Spleen (tissue), 11 donors: Measurements from ENCODE around the gene SLC4A9. TPM values are rescaled to one million over a fixed set of nuclear protein-coding genes. Genes with fewer than 3 reads are reported as not detected.

Experiments
- DNase-seq: peaks from one replicate; pipeline ENCODE4 v3.0.0-alpha.2; 2020
- H3K27ac ChIP-seq, 8 donors: fragments of 200-600 bp; sonication (generic) in 7 of 8; 1 replicate in 4 of 8; 2 replicates in 4 of 8; pipeline versions ENCODE4 v1.5.0 to v1.8.0; 2016 to 2021; ENCODE audit warnings: inconsistent platforms in 4 of 8, mild to moderate bottlenecking in 4 of 8, moderate library complexity in 1 of 8
- H3K27me3 ChIP-seq, 7 donors: fragments of 200-600 bp; sonication (generic) in 6 of 7; replicated peaks in 1 of 7; 1 replicate in 4 of 7; 2 replicates in 3 of 7; pipeline versions ENCODE4 v1.5.0 to v1.8.0; 2016 to 2021; ENCODE audit warnings: inconsistent platforms in 3 of 7, mild to moderate bottlenecking in 1 of 7
- H3K36me3 ChIP-seq, 6 donors: fragments of 200-600 bp; sonication (generic) in 5 of 6; 1 replicate in 4 of 6; 2 replicates in 2 of 6; pipeline versions ENCODE4 v1.5.0 to v1.8.0; 2016 to 2021; ENCODE audit warnings: inconsistent platforms in 2 of 6
- H3K4me1 ChIP-seq, 6 donors: fragments of 200-600 bp; sonication (generic) in 5 of 6; 1 replicate in 3 of 6; 2 replicates in 3 of 6; pipeline versions ENCODE4 v1.5.0 to v1.8.0; 2016 to 2021; ENCODE audit warnings: inconsistent platforms in 3 of 6
- H3K4me3 ChIP-seq, 8 donors: fragments of 200-600 bp; sonication (generic) in 7 of 8; 1 replicate in 4 of 8; 2 replicates in 4 of 8; pipeline versions ENCODE4 v1.5.0 to v1.8.0; 2016 to 2021; ENCODE audit warnings: inconsistent platforms in 4 of 8, mild to moderate bottlenecking in 4 of 8, moderate library complexity in 2 of 8
- H3K9me3 ChIP-seq, 8 donors: fragments of 200-600 bp; sonication (generic) in 7 of 8; 1 replicate in 4 of 8; 2 replicates in 4 of 8; pipeline versions ENCODE4 v1.5.0 to v1.8.0; 2016 to 2021; ENCODE audit warnings: inconsistent platforms in 4 of 8
- POLR2A ChIP-seq, 3 donors: fragments of 450-650 bp; IDR thresholded peaks; one replicate each; pipeline ENCODE4 v1.5.1; 2017; ENCODE audit warnings: antibody characterized with exemption in 3 of 3, mild to moderate bottlenecking in 1 of 3
- POLR2AphosphoS5 ChIP-seq, 3 donors: sonication (generic); formaldehyde crosslinking; IDR thresholded peaks; one replicate each; pipeline ENCODE4 v1.5.1; 2017; ENCODE audit warnings: antibody characterized with exemption in 3 of 3
- WGBS, 5 donors: extraction: QIAGEN DNeasy Blood & Tissue Kit in 3 of 5; methylation state at CpG; one replicate each; pipeline versions ENCODE4 v1.1.5 to v1.1.7; 2013 to 2018; 5-methylcytosine and 5-hydroxymethylcytosine counted together
- intact Hi-C: fragments of 100-400 bp; cut with DNase I; formaldehyde crosslinking; loops from one replicate; pipeline ENCODE4 v1.15.0; 2023; ENCODE audit warnings: low total_unique reads
- polyA plus RNA-seq, 3 donors: library from polyadenylated mRNA; stranded (reverse); fragments of 200-250 nt; gene quantifications; one replicate each; pipeline ENCODE4 v1.2.1, GENCODE V29; 2013
- total RNA-seq, 7 donors: library from RNA; depleted of rRNA in 3 of 7; stranded (reverse); fragments of >200 nt in 3 of 7; fragmentation: NEBNext Ultra II Directional in 4 of 7; extraction: Animal tissue kit (Norgen Biotek cat#: 25700) in 4 of 7; gene quantifications; one replicate each; pipeline versions ENCODE4 v1.1.0 to v1.2.1, GENCODE V29; 2016 to 2021
- TF ChIP-seq, protein P1 (sequence below), 11 experiments: fragments of 200-600 bp in 7 of 11; fragments of 450-650 bp in 4 of 11; sonication (generic) in 4 of 11; IDR thresholded peaks in 8 of 11; conservative IDR thresholded peaks in 3 of 11; 1 replicate in 7 of 11; 2 replicates in 4 of 11; pipeline versions ENCODE4 v1.4.0 to v1.8.0; 2016 to 2021; ENCODE audit warnings: antibody characterized with exemption in 11 of 11, inconsistent platforms in 4 of 11, mild to moderate bottlenecking in 1 of 11
- donor health status: healthy with polysubstance abuse.
- donor health status: DM: no; HTN: no; CAD: no; lungs with moderate emphysema.
- donor health status: DM: no; HTN: no; CAD: no.
- donor health status: Bipolar disorder and iron deficiency.
- donor health status: healthy.
- donor health status: DM: no; HTN: no; CAD: no.
- donor health status: DM: yes; HTN: yes; CAD: no.

SLC4A9 gene
- total and polyA plus RNA-seq, 10 donors: 0.03 to 0.54 (median 0.10) TPM; not detected in 3

DNA sequence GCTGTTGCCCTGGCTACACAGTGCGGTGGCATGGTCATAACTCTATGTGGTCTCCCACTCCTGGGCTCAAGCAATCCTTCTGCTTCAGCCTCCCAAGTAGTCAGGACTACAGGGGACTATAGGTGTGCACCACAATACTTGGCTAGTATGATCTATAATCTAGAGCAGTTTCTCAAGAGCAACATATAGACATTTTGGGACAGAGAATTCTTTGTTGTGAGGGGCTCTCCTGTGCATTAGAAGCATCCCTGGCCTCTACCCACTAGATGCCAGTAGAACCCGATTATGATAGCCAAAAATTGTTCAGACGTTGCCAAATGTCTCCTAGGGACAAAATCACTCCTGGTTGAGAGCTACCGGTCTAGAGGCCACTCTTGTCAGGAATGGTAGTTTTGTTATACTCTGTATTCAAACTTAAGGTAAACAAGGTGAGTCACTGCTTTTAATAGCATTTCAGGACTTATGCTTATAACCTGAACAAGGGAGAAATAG lies 48.8 kb downstream of the SLC4A9 start:
- no peaks in the 10 kb centered on the region for H3K9me3 ChIP-seq
- WGBS, 5 donors: 63 to 81% (median 67%) methylated on average over 4 of the region's 4 CpGs
- TF ChIP-seq POLR2AphosphoS5 (IDR thresholded peaks at IDR 0.05) (no peak), POLR2A (IDR thresholded peaks at IDR 0.05) (no peak)
- TF ChIP-seq, protein P1, sequence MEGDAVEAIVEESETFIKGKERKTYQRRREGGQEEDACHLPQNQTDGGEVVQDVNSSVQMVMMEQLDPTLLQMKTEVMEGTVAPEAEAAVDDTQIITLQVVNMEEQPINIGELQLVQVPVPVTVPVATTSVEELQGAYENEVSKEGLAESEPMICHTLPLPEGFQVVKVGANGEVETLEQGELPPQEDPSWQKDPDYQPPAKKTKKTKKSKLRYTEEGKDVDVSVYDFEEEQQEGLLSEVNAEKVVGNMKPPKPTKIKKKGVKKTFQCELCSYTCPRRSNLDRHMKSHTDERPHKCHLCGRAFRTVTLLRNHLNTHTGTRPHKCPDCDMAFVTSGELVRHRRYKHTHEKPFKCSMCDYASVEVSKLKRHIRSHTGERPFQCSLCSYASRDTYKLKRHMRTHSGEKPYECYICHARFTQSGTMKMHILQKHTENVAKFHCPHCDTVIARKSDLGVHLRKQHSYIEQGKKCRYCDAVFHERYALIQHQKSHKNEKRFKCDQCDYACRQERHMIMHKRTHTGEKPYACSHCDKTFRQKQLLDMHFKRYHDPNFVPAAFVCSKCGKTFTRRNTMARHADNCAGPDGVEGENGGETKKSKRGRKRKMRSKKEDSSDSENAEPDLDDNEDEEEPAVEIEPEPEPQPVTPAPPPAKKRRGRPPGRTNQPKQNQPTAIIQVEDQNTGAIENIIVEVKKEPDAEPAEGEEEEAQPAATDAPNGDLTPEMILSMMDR (IDR thresholded peaks at IDR 0.05 in 8 of 11, conservative IDR thresholded peaks at IDR 0.05 in 3 of 11): no peak

DNA sequence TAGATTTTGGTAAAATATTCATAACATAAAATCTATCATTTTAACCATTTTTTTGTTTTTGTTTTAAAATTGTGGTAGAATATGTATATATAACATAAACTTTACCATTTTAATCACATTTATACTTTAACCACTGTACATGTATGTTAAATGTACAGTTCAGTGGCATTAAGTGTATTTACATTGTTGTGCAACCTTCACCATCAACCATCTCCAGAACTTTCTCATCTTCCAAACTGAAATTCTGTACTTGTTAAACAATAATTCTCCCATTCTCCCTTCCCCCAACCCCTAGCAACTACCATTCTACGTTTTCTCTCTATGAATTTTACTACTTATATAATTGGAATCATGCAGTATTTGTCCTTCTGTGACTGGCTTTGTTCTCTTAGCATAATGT lies 53.2 kb downstream of the SLC4A9 start:
- TF ChIP-seq, protein P1 (IDR thresholded peaks at IDR 0.05 in 8 of 11, conservative IDR thresholded peaks at IDR 0.05 in 3 of 11): no peak
- TF ChIP-seq POLR2AphosphoS5 (IDR thresholded peaks at IDR 0.05) (no peak), POLR2A (IDR thresholded peaks at IDR 0.05) (no peak)
- 73 to 85% (median 79%) methylated on average over 1 of the region's 1 CpG for WGBS, 5 donors
- DNase-seq: no peak
- Histone ChIP-seq H3K36me3 (peaks cover 0 to 39% (median 4%) of the 10 kb centered on the region in 6 donors), H3K9me3 (no peaks in the 10 kb centered on the region), H3K4me1 (peaks cover 17 to 85% (median 52%) of the 10 kb centered on the region in 6 donors), H3K4me3 (no peak overlapping the region), H3K27ac (no peak overlapping the region), H3K27me3 (no peaks in the 10 kb centered on the region)
- intact Hi-C loops: no loop called here

More for the DNA sequence above, 48.8 kb downstream of the SLC4A9 start:
- Histone ChIP-seq H3K27me3 (no peaks in the 10 kb centered on the region), H3K27ac (no peak overlapping the region), H3K4me1 (peaks cover 29 to 99% (median 82%) of the 10 kb centered on the region in 6 donors), H3K4me3 (no peak overlapping the region), H3K36me3 (peaks cover 0 to 36% (median 0%) of the 10 kb centered on the region in 6 donors)
- no peak for DNase-seq
- intact Hi-C loops: no loop called here

DNA sequence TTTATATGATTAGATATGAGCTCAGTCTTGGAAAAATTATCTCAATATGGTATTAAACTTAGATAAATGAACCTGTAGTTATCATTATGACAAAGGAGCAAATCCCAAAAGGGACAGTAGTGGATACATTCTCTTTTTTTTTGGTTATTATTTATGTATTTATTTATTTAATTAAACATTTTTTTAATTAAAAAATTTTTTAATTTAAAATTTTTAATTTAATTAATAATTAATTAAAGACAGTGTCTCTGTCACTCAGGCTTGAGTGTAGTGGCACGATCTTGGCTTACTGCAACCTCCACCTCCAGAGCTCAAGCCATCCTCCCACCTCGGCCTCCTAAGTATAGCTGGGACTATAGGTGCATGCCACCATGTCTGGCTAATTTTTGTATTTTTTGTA lies 57.2 kb downstream of the SLC4A9 start:
- Histone ChIP-seq H3K36me3 (peaks cover 0 to 27% (median 4%) of the 10 kb centered on the region in 6 donors), H3K4me3 (no peak overlapping the region), H3K4me1 (peaks cover 0 to 82% (median 39%) of the 10 kb centered on the region in 6 donors), H3K9me3 (no peaks in the 10 kb centered on the region), H3K27ac (no peak overlapping the region), H3K27me3 (no peaks in the 10 kb centered on the region)
- intact Hi-C loops: no loop called here
- TF ChIP-seq POLR2AphosphoS5 (IDR thresholded peaks at IDR 0.05): no peak
- WGBS, 5 donors: 95 to 100% (median 96%) methylated on average over 2 of the region's 2 CpGs
- no peak for DNase-seq

DNA sequence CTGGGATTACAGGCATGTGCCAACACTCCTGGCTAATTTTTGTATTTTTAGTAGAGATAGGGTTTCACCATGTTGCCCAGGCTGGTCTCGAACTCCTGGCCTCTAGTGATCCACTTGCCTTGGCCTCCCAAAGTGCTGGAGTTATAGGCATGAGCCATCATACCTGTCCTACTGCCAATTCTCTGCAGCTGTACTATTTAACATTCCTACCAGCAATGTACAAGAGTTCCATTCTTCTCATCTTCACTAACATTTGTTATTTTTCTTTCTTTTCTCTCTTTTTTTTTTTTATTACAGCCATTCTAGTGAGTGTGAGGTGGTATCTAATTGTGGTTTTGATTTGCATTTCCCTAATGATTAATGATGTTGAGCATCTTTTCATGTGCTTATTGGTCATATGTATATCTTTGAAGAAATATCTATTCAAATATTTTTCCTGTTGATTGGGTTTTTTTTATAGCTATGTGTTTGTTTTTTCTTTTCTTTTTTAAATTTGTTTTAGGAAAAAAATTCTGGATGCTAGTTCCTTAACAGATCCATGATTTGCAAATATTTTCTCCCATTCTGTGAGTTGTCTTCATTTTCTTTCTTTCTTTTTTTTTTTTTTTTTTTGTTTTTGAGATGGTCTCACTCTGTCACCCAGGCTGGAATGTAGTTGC lies 59.0 kb downstream of the SLC4A9 start:
- TF ChIP-seq, protein P1 (IDR thresholded peaks at IDR 0.05 in 8 of 11, conservative IDR thresholded peaks at IDR 0.05 in 3 of 11): no peak
- TF ChIP-seq POLR2A (IDR thresholded peaks at IDR 0.05) (no peak), POLR2AphosphoS5 (IDR thresholded peaks at IDR 0.05) (no peak)
- Histone ChIP-seq H3K4me1 (peaks cover 0 to 82% (median 36%) of the 10 kb centered on the region in 6 donors), H3K27me3 (no peaks in the 10 kb centered on the region), H3K36me3 (peaks cover 0 to 27% (median 4%) of the 10 kb centered on the region in 6 donors), H3K27ac (no peak overlapping the region), H3K4me3 (no peak overlapping the region), H3K9me3 (no peaks in the 10 kb centered on the region)
- intact Hi-C loops: no loop called here
- 92 to 100% (median 100%) methylated on average over 1 of the region's 1 CpG for WGBS, 5 donors
- DNase-seq: no peak
